ENCODE results near the gene ERCC6L2. TPM values are rescaled to one million over a fixed set of nuclear protein-coding genes. Genes with fewer than 3 reads are reported as not detected.

The ERCC6L2 gene
- total RNA-seq, 1 donor from 2014 or later = 49.5 TPM

- H3K36me3 Mint-ChIP-seq (ENCODE audit: insufficient read depth) = peaks cover 11% of the 10 kb centered on the region
Measured at GRCh38 chr9:95890594-95890993, 15.1 kb downstream of the ERCC6L2 start.

GRCh38 chr9:95891067-95891671 is 15.7 kb downstream of the ERCC6L2 start:
- no peak for DNase-seq (ENCODE audit: low spot score, unreplicated experiment)
- Mint-ChIP-seq H3K9me3 (ENCODE audit: low read depth) (no peaks in the 10 kb centered on the region), H3K36me3 (ENCODE audit: insufficient read depth) (peaks cover 11% of the 10 kb centered on the region), H3K4me1 (ENCODE audit: low read depth) (no peaks in the 10 kb centered on the region), H3K27me3 (no peaks in the 10 kb centered on the region), H3K4me3 (ENCODE audit: low read depth) (no peak overlapping the region), H3K27ac (no peak overlapping the region)
- TF ChIP-seq CTCF (IDR thresholded peaks at IDR 0.05; ENCODE audit: unreplicated experiment) = no peak

More at GRCh38 chr9:95890594-95890993, 15.1 kb downstream of the ERCC6L2 start:
- DNase-seq (ENCODE audit: low spot score, unreplicated experiment) = no peak
- H3K4me3 Mint-ChIP-seq (ENCODE audit: low read depth) = no peak overlapping the region
- TF ChIP-seq CTCF (IDR thresholded peaks at IDR 0.05; ENCODE audit: unreplicated experiment) = no peak
- no peaks in the 10 kb centered on the region for H3K4me1 Mint-ChIP-seq (ENCODE audit: low read depth)
- H3K9me3 Mint-ChIP-seq (ENCODE audit: low read depth) = no peaks in the 10 kb centered on the region
- no peak overlapping the region for H3K27ac Mint-ChIP-seq
- no peaks in the 10 kb centered on the region for H3K27me3 Mint-ChIP-seq

GRCh38 chr9:95892690-95893089 is 17.2 kb downstream of the ERCC6L2 start:
- TF ChIP-seq CTCF (IDR thresholded peaks at IDR 0.05; ENCODE audit: unreplicated experiment) = no peak
- H3K9me3 Mint-ChIP-seq (ENCODE audit: low read depth) = no peaks in the 10 kb centered on the region
- H3K36me3 Mint-ChIP-seq (ENCODE audit: insufficient read depth) = peaks cover 9% of the 10 kb centered on the region
- DNase-seq (ENCODE audit: low spot score, unreplicated experiment) = no peak
- no peak overlapping the region for H3K4me3 Mint-ChIP-seq (ENCODE audit: low read depth)
- H3K27ac Mint-ChIP-seq = no peak overlapping the region
- H3K4me1 Mint-ChIP-seq (ENCODE audit: low read depth) = no peaks in the 10 kb centered on the region
- no peaks in the 10 kb centered on the region for H3K27me3 Mint-ChIP-seq

GRCh38 chr9:95896580-95896979 is 21.1 kb downstream of the ERCC6L2 start:
- Mint-ChIP-seq H3K36me3 (ENCODE audit: insufficient read depth) (peaks cover 8% of the 10 kb centered on the region), H3K4me3 (ENCODE audit: low read depth) (no peak overlapping the region), H3K27ac (no peak overlapping the region), H3K9me3 (ENCODE audit: low read depth) (no peaks in the 10 kb centered on the region), H3K27me3 (no peaks in the 10 kb centered on the region), H3K4me1 (ENCODE audit: low read depth) (no peaks in the 10 kb centered on the region)
- no peak for TF ChIP-seq CTCF (IDR thresholded peaks at IDR 0.05; ENCODE audit: unreplicated experiment)
- no peak for DNase-seq (ENCODE audit: low spot score, unreplicated experiment)

GRCh38 chr9:95901506-95901905 is 26.0 kb downstream of the ERCC6L2 start:
- no peak overlapping the region for H3K27ac Mint-ChIP-seq
- no peak for TF ChIP-seq CTCF (IDR thresholded peaks at IDR 0.05; ENCODE audit: unreplicated experiment)
- DNase-seq (ENCODE audit: low spot score, unreplicated experiment) = no peak
- H3K36me3 Mint-ChIP-seq (ENCODE audit: insufficient read depth) = peaks cover 3% of the 10 kb centered on the region
- no peaks in the 10 kb centered on the region for H3K9me3 Mint-ChIP-seq (ENCODE audit: low read depth)
- no peaks in the 10 kb centered on the region for H3K4me1 Mint-ChIP-seq (ENCODE audit: low read depth)
- no peak overlapping the region for H3K4me3 Mint-ChIP-seq (ENCODE audit: low read depth)
- H3K27me3 Mint-ChIP-seq = no peaks in the 10 kb centered on the region
